HG02642 (cell line): Measurements from ENCODE around the gene WSB1.

ENCODE experiments used
- ATAC-seq: cut with Tn5 transposase; IDR thresholded peaks from one replicate; pipeline ENCODE4 v1.9.1; 2021; ENCODE audit warnings: mild to moderate bottlenecking; ENCODE audit not compliant: unreplicated experiment, poor library complexity

WSB1 gene

DNA sequence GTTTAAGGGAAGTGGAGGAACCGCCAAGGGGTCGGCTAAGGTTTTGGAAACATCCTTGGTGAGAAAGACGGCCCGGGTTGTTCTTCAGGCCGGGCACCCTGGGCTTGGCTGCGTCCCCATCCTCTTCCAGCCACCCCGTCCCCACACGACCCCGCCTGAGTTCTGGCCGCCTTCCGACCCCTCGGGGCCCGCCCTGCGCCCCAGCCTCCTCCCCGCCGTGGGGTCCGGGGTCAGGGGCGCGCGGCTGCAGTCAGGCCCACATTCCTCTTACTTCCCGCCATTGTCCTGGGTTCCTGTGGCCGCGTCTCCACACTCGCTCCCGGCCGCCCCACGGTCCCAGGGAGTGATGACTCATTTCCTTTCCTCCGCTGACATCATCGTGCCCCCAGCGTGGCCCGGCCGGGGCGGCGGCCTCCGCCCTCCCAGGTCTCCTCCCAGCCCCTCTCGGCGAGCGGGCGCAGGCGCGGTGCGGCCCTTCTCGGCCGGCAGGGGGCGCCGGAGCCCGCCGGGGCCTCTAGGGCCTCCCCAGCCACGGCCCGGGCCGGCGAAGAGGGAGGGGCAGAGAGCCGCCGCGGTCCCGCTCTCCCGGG lies 59.6 kb downstream of the WSB1 start:
- ATAC-seq = peak; percentile 84

DNA sequence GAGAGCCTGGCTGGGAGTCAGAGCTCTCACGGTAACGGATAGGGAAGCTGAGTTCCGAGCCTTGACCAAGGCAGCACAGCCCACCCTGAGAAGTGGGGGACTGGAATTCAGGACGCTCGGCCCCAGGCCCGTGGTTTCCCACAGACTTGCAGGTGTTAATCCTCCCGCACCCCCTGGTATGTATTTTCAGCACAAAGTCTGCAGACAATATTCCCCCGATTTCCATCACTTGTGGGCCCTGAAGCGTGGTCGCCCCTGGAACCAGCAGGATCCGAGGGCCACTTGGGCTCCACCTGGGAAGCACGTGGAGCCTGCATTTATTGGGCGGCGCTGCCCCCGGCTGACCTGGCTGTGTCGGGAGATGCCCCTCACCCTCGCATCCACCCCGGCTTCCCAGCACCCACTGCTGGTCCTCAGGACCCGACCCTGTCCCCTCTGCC lies 60.2 kb downstream of the WSB1 start:
- no peak for ATAC-seq

DNA sequence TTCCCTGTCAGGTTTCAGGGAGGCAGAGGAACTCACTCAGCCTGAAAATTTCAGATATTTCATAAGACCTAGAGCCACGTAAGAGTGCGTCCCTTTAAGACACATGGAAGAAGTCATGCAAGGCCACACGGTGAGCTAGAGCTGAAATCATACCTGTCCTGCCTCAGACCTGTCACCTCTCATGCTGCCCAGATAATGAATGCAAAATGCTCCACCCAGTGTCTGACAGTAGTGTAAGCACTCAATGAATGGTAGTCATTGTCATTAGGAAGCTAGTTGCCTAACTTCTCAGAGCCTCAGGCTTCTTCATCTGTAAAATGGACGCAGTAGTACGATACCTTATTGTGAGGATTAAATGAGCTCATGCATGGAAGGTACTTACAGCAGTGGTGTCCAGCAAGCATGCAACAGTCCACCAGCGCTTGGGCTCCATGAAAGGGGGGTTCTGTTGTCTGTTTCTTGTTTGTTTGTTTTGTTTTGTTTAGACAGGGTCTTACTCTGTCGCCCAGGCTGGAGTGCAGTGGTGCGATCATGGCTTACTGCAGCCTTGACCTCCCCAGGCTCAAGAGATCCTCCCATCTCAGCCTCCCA lies 60.7 kb downstream of the WSB1 start:
- ATAC-seq = no peak

DNA sequence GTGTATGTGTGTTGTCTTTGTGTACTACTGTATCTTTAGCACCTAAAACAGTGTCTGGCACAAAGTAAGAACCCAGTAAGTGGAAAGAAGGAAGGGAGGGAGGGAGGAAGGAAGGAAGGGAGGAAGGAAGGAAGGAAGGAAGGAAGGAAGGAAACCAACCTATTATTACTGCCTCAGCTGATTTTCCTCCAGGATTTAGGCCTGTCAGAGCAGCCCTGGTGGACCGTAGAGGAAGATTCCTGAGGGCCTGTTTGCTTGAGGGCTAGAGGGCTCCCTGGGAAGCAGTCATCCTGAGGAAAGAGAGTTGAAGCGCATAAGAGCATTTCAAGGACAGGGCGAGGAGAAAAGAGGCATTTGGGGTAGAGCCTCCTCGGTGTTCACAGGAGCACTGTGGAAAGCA lies 61.5 kb downstream of the WSB1 start:
- ATAC-seq = no peak

DNA sequence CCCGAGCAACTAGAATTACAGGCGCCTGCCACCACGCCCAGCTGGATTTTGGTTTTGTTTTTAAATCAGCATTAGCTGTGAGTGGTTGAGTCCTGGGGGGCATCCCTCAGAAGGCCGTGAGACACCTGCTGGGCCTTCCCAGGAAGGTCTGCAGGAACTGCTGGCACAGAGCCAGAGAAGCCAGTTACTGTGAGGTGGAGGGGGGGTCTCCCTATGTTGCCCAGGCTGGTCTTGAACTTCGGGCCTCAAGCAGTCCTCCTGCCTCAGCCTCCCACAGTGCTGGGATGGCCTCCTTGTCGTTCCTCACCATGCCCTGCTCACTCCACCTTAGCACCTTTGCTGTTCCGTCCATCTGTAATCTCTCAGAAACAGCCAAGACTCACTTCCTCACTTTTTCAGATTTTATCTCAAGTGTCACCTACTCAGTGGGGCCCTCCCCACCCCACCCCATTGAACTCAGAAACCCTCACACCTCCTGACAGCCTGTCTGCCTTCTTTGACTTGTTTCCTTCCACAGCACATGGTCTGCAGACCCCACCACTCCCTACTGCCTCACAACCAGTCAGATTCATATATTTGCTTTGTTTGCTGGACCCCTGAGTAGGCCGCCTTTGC lies 62.3 kb downstream of the WSB1 start:
- ATAC-seq = no peak

DNA sequence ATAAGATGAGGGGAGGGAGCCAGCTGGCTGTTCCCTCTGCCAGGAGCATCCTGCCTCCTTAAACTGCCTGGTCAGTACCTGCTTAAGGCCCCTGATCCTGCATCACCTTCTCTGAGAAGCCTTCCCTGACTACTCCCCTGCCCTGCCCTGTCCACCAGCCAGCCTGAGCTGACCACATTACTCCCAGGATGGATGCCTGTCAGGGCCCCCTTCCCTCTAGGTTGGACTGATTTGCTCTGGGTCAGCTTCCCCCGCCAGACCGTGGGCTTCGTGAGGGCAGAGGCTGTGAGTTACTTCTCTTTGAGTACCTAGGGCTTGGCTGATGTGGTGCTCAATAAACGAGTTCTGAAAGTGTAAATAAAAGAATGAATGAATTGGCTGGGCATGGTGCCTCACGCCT lies 63.3 kb downstream of the WSB1 start:
- ATAC-seq = no peak

DNA sequence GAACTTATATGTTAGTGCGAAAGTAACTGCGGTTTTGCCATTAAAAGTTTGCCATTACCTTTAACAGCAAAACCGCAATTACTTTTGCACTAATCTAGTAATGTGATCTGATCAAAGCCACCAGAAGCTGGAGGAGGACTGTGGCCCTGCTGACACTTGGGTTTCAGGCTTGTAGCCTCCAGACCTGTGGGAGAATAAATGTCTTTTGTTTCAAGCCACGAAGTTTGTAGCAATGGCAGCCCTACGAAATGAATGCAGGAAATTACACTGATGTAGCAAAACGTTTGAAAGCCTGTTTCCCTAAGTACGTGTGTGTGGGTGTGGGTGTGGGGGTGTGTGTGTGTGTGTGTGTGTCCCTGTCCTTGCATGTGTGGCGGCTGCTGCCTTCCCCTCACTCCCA lies 66.6 kb downstream of the WSB1 start:
- ATAC-seq = no peak

DNA sequence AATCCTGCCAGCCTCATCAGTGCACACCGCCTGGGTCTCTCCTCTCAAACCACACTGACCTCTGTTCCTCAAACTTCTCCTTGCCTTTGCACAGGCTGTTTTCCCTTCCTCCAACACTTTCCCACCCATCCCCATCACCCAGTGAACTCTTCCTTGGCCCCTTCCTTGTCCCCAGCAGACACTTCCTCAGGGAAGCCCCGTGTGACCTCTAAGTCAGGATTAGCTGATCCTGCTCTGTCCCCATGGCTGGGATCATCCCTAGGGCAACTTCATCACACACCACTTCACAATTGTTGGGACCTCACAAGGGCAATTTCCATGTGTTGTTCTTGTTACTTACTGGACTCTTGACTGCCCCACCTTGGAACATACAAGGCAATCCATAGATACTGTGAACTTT lies 67.8 kb downstream of the WSB1 start:
- ATAC-seq = no peak

DNA sequence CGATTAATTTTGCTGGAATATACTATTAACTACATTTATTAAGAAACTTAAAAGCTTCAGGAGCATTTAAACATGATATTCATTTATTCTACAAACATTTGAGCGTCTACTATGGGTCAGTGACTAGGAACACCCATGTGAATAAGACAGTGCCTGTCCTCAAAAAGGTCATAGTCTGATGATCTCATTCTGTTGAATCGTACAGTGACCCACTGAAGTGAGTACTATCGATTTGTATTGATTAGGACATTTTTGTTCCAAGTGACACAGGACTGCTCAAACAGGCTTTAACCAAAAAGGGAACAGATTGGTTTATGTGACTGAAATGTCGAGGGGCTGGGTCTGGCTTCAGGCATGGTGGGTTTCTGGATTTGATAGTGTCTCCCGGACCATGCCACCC lies 68.6 kb downstream of the WSB1 start:
- ATAC-seq = no peak

DNA sequence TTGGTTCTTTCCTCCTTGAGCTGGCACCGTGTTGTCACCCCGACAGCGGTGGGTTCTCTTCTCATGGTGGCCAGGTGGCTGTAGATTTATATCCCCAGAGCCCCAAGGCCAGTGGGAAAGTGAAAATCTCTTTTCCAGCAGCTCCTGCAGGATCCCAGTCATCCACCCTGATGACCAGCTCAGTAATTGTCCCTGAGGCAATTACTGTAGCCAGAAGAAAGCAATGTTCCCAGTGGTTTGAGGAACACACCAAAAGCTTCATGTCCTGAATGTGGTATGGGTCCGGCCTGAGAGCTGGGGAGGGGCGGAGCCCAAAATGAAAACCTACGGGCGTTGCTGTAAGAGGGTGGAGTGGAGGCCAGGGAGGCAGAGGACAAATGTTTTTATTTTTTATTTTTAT lies 69.0 kb downstream of the WSB1 start:
- ATAC-seq = no peak

DNA sequence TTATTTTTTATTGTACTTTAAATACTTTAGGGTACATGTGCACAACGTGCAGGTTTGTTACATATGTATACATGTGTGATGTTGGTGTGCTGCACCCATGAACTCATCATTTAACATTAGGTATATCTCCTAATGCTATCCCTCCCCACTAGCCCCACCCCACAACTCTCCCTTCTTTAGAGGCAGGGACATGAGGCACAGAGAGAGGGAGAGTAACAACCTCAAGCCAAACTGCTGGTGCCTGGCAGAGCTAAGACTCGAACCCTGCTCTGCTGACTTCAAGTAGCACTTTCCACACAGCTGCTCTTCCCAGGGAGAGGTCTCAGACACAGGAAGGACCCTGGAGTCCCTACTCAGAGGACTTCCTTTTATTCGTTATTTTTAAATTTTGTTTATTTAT lies 69.4 kb downstream of the WSB1 start:
- no peak for ATAC-seq
